HL-60/S4 treated with retinoic acid at 250 ng/mL for 4 days and 3 days (cell line): ENCODE measurements around the gene FTO.

ENCODE experiments used
- in situ Hi-C: fragments of 300-500 bp; cut with MboI; formaldehyde crosslinking; loops from 2 replicates; pipeline ENCODE4 v1.7.0; 2022; ENCODE audit warnings: low sequenced_read_pairs

The FTO gene

DNA sequence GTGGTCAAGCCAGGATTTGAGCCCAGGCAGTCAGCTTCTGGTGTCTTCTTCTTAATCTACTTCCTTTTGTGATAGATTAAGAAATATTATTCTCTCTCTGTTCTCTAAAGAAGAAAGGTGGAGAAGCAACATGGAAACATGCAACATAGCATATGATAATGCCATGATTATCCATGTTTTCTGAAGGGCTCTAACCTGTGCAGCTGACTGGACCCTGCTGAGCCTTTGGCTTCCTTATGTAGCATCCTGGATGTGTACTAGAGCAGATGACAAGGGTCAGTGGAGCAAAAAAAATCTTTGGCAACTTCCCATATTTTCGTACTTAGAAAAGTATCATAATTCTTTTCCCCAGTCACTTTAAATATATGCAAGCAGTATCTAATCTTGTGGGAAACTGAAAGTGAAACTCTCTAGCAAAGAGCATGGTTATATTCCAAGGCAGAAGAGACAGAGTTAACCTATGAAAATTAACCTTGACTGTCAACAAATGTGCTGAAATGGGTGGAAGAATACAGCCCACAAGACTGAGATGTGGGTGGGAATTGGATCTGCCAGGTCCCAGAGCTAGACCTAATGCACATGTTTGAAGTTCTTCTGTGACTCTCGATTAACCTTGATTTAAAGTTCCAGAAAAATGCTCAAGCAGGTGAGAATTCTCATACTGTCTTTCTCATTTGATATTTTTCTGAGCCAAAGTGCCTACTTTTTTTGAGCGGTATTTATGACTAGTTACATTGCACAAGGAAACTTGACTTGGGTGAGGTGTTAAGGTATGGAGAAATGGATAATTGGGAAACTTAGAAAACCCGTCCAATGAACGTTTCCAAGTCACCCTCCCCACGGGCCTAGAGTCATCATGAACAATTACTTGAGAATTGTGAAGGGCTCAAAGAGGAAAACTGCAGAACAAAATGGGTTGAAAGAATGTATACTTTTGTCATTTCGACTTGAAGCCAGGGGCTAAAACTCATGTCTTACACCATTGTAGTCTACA lies 248.6 kb downstream of the FTO start:
- in situ Hi-C loops, result no loop called here

DNA sequence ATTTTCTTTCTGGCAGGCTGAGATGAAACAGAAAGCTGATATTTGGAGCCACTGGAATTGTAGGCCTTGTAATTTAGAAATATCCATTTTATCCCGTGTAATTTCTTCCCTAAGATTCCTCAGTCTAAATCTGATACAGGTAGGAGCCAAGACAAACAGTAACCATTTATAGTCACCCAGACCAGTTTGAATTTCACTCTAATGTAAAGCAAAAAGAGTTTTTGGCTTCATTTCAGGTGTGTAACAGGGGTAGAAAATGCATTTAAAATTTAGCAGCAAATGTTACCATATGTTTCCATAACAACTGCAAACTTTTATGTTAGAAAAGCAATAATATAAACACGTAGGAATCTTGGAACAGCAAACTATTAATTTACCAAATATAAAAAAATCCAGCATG lies 249.4 kb downstream of the FTO start:
- in situ Hi-C loops, result no loop called here

DNA sequence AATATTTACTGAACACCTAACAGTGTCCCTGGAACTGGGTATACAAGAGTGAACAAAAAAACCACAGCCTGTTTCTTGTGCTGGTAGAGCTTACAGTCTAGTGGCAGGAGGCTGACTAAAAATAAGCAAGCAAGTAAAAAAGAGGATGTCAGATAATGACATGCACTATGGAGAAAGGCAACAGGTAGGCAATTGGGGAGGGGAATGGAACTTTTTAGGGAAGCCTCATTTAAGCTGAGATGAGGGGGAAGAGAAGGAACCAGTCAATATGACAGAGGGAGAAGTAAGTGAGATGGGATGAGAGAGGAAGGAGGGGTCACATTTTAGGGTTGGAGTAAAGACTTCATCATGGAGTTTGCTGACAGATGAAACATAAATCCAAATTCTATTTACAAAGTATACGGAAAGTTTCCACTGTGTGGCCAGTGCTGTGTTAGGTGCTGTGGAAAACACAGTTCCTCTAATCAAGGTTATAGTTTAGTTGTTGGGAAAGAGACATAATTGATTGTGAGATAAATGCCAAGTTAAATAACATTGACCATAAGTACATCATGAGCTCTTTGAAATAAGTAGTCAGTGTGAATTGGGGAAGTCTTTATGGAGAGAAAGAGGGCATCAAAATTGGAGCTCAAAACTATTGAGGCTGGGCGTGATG lies 251.4 kb downstream of the FTO start:
- in situ Hi-C loops, result no loop called here

DNA sequence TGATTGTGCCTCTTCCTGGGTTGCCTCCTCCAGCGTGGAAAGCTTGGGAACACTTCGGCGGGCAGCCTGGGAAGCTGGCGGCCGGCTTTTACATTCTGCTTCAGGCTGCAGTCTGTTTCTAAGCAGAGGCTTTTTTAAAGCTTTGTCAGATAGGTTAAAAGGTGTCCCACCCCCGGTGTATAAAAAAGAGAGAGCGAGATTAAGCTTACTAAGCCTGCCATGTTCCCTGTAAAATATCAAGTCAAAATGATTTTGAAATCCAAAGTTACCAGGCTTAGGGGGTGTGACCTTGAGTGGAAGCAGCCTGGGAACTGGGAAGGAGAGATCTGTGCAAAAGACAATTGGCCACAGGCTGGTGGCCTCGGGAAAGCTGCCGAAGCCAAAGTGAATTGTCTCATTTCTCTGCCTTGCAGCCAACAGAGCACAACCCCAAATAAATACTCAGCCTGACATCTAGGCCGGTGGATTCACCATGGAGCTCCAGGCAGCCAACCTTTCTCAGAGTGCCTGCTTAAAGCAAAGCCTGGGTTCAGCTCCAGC lies 254.5 kb downstream of the FTO start:
- in situ Hi-C loops, result no loop called here

DNA sequence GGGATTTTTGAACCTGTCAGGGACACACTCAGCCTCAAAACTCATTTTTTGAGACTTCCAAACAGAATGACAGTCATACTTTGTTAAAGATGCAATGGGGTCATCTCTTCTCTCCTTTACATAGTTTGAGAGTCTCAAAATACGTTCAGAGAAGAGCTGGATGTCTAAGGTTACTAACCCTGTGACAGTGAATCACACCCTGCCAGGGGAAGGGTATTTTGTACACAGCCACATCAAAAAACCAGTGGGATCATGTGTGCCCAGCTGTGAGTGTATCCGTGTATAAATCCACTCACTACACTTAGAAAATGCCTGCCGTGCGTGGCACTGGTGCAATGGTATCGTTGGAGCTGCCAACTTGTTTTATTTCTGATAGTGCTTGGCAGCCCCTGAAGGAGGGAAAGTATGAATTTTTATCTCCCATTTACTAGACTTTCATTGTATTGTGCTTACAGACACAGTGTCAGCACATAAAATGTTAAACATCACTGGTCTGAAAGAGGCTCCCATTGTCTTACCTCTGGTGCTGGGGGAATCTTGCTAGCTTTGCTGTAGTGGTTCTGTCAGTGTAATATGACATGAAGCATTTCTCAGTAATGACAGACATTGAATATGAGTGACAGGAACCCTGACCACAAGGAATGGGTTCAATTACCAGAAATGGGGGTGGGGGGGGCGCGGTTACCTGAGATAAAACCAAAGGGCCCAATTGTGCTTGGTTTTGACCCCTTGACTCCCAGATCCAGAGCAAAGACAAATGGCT lies 256.3 kb downstream of the FTO start:
- in situ Hi-C loops, result no loop called here

DNA sequence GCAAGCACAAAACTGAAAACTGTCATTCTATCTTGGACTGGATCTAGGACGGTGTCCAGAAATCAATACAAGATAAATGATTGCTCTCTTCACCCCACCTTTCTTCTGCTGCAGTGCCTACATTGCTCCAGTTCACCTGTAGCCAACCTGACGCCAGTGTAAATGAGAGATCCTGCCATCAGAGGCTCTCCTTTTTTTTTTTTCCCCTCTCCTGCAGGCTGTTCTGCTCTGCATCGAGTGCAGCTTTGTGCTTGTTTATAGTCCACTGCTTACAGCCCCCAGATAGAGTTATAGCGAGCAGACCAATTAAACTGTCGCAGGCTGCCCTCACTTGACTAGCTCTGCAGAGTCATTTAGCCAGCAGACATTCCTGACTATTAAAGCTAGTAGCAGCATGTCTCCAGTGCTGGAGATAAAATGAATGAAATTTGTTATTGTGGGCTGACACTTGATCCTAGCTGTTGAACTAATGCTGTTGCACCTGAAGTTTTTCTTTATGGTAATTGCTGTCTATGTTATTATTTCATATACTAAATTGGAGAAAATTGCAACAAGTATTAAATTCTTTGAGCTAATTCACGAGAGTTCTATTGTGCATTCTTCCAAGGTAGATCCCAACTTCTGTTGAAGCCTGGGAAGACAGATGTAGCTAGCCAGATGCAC lies 257.1 kb downstream of the FTO start:
- in situ Hi-C loops, result no loop called here

DNA sequence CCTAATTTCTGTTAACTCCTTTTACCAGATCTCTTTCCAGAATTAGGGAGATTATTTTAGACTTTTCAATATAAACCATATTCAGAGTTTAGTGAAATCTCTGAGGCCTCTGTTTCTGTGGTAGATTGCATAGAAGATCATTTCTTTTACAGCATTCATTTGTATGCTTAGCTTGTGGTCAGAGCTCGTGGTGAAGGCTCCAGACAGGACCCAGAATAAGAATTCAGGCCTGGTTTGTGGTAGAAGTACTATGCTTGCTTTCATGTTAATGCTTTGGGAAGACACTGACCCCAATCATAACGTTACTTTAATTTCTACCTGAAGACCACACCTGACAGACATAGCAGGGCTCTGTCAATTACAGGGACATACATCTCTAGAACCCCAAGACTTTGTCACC lies 258.1 kb downstream of the FTO start:
- in situ Hi-C loops, result no loop called here

DNA sequence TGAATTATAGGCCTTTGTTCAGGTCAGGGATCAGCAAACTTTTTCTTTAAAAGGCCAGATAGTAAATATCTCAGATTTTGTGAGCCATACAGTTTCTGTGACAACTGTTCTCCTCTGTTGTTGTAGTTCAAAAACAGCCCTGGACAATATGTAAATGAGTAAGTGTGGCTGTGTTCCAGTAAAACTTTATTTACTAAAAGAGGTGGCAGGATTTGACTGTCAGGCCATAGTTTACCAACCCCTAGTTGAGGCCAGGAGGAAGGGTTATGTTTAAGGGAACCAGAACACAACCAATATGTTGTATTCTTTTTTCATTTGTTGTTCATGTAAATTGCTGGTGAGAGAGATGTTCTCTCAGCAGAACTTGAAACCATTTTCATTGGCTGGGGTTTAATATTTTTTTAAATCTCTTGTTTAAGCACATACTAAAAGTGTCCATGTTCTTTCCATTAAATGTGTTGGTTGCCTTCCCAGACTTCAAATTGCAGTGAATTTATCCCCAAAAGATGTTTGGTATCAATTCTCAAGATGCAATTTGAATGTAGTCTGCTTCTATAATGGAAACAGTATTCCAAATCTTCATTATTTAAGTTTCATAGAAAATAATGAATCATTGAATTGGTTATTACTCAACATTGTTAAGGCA lies 260.3 kb downstream of the FTO start:
- in situ Hi-C loops, result no loop called here

DNA sequence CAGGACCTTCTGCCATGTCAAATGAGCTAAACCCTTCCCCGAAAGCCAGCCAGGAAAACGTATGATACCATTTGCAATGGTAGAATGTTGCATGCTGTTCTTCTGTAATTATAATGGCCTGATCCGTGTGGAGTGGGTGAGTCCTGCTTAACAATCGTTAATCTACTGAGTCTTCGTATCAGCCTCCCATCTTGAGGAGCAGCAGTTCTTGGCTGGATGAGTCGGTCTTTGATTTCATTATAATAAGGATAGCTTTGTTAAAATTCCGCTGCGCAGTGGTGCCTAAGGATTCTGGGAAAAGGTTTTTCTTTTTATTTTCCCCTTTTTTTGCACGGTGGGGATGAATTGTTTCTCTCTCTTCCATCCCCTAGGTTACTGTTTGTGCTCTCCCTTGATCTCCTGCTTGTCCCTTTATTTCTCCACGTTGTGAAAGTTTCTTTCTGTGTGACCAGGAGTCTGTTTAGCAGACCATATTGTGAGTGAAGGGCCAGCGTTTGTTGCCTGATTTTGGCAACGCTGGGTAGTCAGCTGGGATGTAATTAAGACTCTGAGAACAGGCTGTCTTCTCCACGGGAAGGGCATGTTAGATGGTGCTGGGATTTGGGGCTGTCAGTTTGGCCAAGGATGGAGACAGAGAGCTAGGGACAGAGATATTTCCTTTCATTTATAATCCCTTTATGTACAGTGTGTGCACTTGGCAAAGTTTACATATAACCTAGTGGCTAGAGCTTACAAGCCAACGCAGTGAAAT lies 263.0 kb downstream of the FTO start:
- in situ Hi-C loops, result no loop called here

DNA sequence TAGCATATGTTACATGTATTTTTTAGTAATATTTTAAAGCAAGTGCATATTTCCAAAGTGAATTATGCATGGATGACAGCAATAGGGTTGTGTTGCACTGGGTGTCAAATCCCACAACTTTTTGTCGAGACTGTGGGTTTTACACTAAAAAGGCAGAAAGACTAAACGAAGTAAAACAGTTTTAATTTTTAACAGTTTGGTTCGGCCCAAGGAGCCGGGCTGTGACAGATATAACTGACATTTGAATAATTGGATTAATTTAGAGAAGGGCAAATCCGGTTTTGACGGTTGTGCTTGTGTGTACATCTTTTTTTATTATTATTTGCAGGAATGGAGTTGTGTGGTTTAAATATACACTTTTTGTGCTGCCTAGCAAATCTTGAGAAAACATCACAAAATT lies 263.6 kb downstream of the FTO start:
- in situ Hi-C loops, result no loop called here

DNA sequence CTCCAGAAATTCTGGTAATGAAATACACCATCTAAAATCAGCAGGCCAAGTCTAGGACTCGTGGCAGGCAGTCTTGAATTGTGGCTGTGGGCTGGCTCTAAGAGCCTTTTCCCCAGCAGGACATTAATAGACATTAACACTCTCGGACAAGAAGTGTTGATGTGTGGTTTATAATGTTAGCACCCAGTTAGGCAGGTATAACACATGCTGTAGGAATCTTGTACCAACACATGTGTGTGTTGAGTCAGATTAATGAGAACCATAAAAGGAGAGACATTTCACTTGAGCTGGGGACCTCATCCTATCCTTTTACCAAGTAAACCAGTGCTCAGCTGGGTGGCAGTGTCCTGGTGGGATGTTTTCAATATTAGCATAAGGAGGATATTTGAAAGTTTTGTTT lies 264.5 kb downstream of the FTO start:
- in situ Hi-C loops, result no loop called here

DNA sequence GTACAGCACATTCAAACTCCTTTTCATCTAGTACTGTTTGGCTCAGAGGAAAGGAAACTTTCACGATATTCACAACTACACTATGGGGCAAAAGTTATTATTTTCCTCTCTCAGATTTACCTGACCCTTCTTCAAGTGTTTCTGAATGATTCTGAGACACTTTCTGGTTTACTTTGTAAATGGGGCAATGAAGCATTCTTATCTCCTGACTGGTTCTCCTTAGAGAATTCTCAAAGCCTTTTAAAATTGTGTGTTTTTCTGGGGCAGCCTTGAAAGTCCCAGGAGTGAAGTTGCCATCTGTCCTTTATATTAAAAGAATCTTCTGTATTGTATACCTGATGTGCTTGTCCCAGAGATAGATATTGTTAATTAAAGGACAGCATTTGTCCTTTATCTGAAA lies 264.9 kb downstream of the FTO start:
- in situ Hi-C loops, result no loop called here

DNA sequence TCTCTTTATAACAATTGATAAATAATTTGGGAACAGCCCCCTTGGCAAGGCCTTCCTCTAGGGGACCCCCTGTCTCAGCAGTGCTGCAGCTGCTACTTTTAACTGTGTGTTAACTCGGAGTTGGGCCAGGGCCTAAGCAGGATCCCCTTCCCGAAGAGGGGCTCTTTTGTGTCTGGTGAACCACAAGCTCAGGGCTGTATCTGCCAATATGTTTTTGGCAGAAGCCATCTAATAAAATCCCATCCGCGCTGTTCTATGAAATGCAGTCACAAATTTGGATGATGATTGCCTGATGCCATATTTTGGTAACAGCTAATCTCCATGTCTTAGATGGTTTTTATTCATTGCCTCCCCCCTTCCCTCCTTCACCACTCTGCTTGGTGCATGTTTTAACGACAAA lies 267.7 kb downstream of the FTO start:
- in situ Hi-C loops, result no loop called here

DNA sequence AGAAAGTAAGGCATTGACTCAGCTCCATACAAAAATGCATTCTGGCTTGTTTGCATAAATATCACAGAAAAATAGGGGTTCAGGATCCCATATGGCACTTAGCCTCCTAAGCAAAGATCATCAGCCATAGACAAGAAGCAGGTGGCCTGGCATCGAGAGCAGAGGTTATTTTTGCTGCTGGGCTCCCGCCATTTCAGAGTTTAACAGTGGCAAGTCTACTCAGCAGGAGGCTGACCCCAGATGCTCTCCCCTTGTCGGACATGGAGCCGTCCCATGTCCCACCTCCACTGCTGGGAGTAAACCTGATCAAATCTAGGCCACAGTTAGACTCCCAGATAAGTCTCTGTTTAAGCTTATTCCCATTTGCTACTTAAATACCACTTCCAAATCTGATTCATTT lies 269.1 kb downstream of the FTO start:
- in situ Hi-C loops, result no loop called here

DNA sequence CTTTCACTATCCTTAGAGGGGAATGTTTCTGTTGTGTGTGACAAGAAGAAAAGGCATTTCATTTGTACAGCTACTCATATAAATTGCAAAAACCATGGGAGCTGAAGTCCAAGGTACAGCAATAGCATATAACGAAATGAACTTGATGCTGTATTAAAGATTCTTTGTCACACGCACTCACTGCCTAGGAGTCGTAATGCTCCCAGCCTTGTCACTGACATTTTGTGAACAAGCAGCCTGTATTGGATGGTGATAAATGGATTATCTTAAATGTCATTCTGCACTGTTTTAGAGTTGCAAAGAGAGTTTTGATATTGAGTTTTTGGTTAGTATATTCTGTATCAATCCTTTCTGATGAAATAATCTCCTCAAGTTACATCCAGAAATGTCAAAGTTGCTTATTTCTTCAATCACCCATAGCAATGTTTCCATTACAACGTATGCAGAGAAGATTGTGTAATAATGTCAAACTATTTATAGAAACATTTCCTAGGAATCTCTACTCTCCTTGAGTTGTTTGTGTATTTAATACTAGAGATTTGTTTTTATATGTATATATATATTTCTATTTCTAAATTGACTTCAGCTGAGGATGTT lies 270.6 kb downstream of the FTO start:
- in situ Hi-C loops, result no loop called here

DNA sequence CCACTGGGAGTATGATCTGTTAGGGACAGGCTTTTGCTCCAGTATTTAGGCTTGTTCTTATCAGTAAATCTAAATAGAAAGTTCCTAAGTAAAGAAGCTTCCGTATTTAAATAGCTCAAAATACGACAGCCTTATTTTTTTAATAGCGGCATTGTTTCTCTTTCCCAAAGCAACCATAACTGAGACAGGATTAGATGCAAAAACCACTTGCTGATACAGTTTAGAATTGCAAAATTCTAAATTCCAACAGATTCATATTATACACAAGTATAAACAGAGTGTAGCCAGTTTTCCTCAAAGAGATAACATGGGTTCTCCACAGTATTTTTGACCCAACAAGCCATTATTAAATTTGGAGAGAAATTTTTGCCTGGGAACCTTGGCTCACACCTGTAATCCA lies 276.7 kb downstream of the FTO start:
- in situ Hi-C loops, result no loop called here

DNA sequence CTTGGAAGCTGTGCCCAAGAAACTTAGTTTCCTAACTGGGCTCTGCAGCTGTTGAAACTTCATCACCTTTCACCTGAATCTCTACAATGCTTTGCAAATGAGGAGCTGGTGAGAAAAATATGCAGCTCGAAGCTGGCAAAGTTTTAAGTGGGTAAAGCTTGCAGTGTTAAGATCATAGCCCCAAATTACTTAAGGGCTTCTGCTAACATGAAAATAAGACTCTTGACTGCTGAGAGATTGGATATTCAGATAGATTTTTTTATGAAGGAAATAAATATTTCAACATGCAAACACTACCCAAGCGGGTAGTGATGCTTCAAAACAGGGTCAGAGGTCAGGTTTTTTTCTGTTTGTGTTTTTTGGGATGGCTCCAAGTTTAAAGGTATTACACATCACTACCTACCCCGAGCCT lies 278.7 kb downstream of the FTO start:
- in situ Hi-C loops, result no loop called here

DNA sequence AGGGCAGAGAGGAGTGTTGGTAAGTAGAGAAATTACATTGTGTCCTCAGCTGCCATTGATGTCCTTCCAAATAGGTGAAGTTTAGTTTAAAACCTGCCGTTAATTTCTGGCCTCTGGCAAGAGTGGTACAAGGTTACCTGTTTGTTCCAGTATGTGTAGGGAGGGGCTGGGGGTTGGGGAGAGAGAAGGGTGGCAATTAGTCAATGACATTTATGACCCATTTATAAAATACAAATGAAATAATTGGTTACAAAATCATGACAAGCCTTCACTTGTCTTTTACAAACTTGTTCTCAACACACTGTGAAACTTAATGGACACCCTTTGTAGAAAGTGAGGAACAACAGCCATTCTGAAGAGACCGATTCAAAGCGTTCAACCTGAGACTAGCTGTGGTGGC lies 281.0 kb downstream of the FTO start:
- in situ Hi-C loops, result no loop called here

DNA sequence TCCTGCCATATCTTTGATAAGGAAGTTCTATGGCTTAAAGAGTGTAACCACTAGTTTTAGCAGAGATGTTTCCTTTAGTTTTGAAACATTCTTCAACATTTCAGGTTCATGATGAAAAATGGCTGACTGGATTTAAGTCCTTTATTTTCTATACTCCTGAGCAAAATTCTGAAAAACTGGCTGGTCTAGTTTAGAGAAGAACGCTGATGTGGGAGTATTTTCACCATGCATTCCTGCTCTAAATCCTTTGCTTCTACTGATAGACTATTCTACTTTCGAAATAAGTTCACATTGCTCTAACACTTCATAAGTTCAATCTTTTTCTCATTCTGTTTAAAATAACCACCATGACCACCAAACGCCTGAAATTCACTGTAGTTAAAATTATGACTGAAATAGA lies 281.9 kb downstream of the FTO start:
- in situ Hi-C loops, result no loop called here
